H1 (cell line): ENCODE measurements around the gene CERT1.

ENCODE experiments used
- ASH2L ChIP-seq: fragments of 200-600, 300-600 bp; sonication (generic); IDR thresholded peaks from one replicate; pipeline ENCODE4 v1.7.1; 2017; ENCODE audit warnings: low read length
- CTCF ChIP-seq, 3 experiments: IDR thresholded peaks; 1 replicate in 2 of 3; 2 replicates in 1 of 3; pipeline versions ENCODE4 v1.5.1 to v1.6.1; 2011; ENCODE audit warnings: low read length in 3 of 3, mild to moderate bottlenecking in 3 of 3, inconsistent platforms in 2 of 3, low read depth in 1 of 3, moderate library complexity in 1 of 3; ENCODE audit not compliant: insufficient read depth in 1 of 3; ENCODE audit errors: control extremely low read depth in 1 of 3
- EGR1 ChIP-seq: IDR thresholded peaks from 2 replicates; pipeline ENCODE4 v1.6.1; 2011; ENCODE audit warnings: low read depth, low read length, borderline replicate concordance
- EP300 ChIP-seq, 2 experiments: IDR thresholded peaks; 1 replicate in 1 of 2; 2 replicates in 1 of 2; pipeline ENCODE4 v1.6.1; 2011 to 2012; ENCODE audit warnings: low read depth in 2 of 2, low read length in 2 of 2, mild to moderate bottlenecking in 2 of 2, borderline replicate concordance in 1 of 2, inconsistent platforms in 1 of 2, moderate library complexity in 1 of 2
- HDAC2 ChIP-seq, 2 experiments: fragments of 300-600 bp in 1 of 2; sonication (generic) in 1 of 2; IDR thresholded peaks; 2 replicates each; pipeline ENCODE4 v1.6.1; 2011 to 2012; ENCODE audit warnings: low read depth in 2 of 2, low read length in 2 of 2, mild to moderate bottlenecking in 2 of 2, moderate library complexity in 2 of 2, borderline replicate concordance in 1 of 2, inconsistent platforms in 1 of 2
- KDM1A ChIP-seq: fragments of 200-600, 300-600 bp; sonication (generic); IDR thresholded peaks from 2 replicates; pipeline ENCODE4 v1.7.1; 2016; ENCODE audit warnings: mild to moderate bottlenecking, low read length, borderline replicate concordance
- RBBP5 ChIP-seq: IDR thresholded peaks from 2 replicates; pipeline ENCODE4 v1.7.1; 2012; ENCODE audit warnings: low read depth, mild to moderate bottlenecking, inconsistent platforms, low read length, moderate library complexity, borderline replicate concordance
- RFX5 ChIP-seq: IDR thresholded peaks from 2 replicates; pipeline ENCODE4 v1.6.1; 2011; ENCODE audit warnings: low read depth, low read length, improper control_type of control experiment, borderline replicate concordance
- RNF2 ChIP-seq: fragments of 200-900, 300-1000 bp; sonication (generic); IDR thresholded peaks from 2 replicates; pipeline ENCODE4 v1.7.1; 2016; ENCODE audit warnings: borderline replicate concordance, low read depth, mild to moderate bottlenecking, antibody characterized with exemption, low read length; ENCODE audit not compliant: poor library complexity, severe bottlenecking; ENCODE audit errors: missing control alignments
- TAF1 ChIP-seq: IDR thresholded peaks from 2 replicates; pipeline ENCODE4 v1.6.1; 2011; ENCODE audit warnings: mild to moderate bottlenecking, low read depth, low read length
- TBP ChIP-seq: IDR thresholded peaks from 2 replicates; pipeline ENCODE4 v1.6.1; 2011; ENCODE audit warnings: low read depth, low read length, improper control_type of control experiment
- USF2 ChIP-seq: IDR thresholded peaks from 2 replicates; pipeline ENCODE4 v1.6.1; 2011; ENCODE audit warnings: low read length, improper control_type of control experiment

GRCh38 chr5:75552764-75553163 lies 41.3 kb upstream of the CERT1 start:
- TF ChIP-seq HDAC2 (IDR thresholded peaks at IDR 0.05; ENCODE audit: borderline replicate concordance in 1 of 2, low read depth in 2 of 2, low read length in 2 of 2): no peak
- no peak for TF ChIP-seq CTCF (IDR thresholded peaks at IDR 0.05; ENCODE audit: control extremely low read depth in 1 of 3, insufficient read depth in 1 of 3, low read depth in 1 of 3, low read length in 3 of 3)
- no peak for TF ChIP-seq EGR1
- TF ChIP-seq RFX5: no peak
- TF ChIP-seq RBBP5: no peak
- no peak for TF ChIP-seq ASH2L
- TF ChIP-seq TBP: no peak
- TF ChIP-seq USF2: no peak
- no peak for TF ChIP-seq RNF2
- no peak for TF ChIP-seq KDM1A
- no peak for TF ChIP-seq TAF1
- TF ChIP-seq EP300 (IDR thresholded peaks at IDR 0.05; ENCODE audit: borderline replicate concordance in 1 of 2, low read depth in 2 of 2, low read length in 2 of 2): no peak
